A549 (cell line): Measurements from ENCODE around the gene C2CD3.

ENCODE experiments used
- BHLHE40 ChIP-seq: IDR thresholded peaks from 2 replicates; pipeline ENCODE4 v1.6.1; 2012; ENCODE audit warnings: low read depth, low read length, inconsistent platforms
- CEBPB ChIP-seq, 2 experiments: fragments of >200 bp in 1 of 2; sonication (Bioruptor Twin) in 1 of 2; formaldehyde crosslinking in 1 of 2; IDR thresholded peaks; 2 replicates each; pipeline ENCODE4 v1.6.1; 2012 to 2016
- CHD2 ChIP-seq: fragments of 150-350 bp; IDR thresholded peaks from 2 replicates; pipeline ENCODE4 v1.6.1; 2014; ENCODE audit warnings: low read length; ENCODE audit not compliant: partially characterized antibody
- CTCF ChIP-seq: fragments of >200 bp; sonication (Bioruptor Twin); formaldehyde crosslinking; IDR thresholded peaks from 3 replicates; pipeline ENCODE4 v1.5.1; 2016
- JUNB ChIP-seq: fragments of >200 bp; sonication (Bioruptor Twin); formaldehyde crosslinking; IDR thresholded peaks from 2 replicates; pipeline ENCODE4 v1.6.1; 2016
- MAFK ChIP-seq: fragments of 450-650 bp; IDR thresholded peaks from 2 replicates; pipeline ENCODE4 v1.6.1; 2014; ENCODE audit not compliant: partially characterized antibody
- POLR2A ChIP-seq: IDR thresholded peaks from 2 replicates; pipeline ENCODE4 v1.6.1; 2012; ENCODE audit warnings: mild to moderate bottlenecking, low read length
- RARB ChIP-seq: fragments of 250-450 bp; sonication (Bioruptor Pico); IDR thresholded peaks from 2 replicates; pipeline ENCODE4 v1.8.0; 2021; ENCODE audit warnings: mild to moderate bottlenecking, moderate library complexity
- ZC3H11A ChIP-seq: fragments of 450-650 bp; IDR thresholded peaks from 2 replicates; pipeline ENCODE4 v1.6.1; 2014; ENCODE audit warnings: antibody characterized with exemption, mild to moderate bottlenecking
- TF ChIP-seq, protein P1 (sequence below): fragments of 250-450 bp; sonication (Bioruptor Pico); IDR thresholded peaks from 2 replicates; pipeline ENCODE4 v1.5.0; 2021; ENCODE audit warnings: mild to moderate bottlenecking, moderate library complexity, borderline replicate concordance

GRCh38 chr11:73983741-73984538, 186.9 kb downstream of the C2CD3 start:
- TF ChIP-seq CTCF: no peak
- TF ChIP-seq POLR2A: no peak
- no peak for TF ChIP-seq MAFK
- no peak for TF ChIP-seq CEBPB (IDR thresholded peaks at IDR 0.05)
- TF ChIP-seq, protein P1, sequence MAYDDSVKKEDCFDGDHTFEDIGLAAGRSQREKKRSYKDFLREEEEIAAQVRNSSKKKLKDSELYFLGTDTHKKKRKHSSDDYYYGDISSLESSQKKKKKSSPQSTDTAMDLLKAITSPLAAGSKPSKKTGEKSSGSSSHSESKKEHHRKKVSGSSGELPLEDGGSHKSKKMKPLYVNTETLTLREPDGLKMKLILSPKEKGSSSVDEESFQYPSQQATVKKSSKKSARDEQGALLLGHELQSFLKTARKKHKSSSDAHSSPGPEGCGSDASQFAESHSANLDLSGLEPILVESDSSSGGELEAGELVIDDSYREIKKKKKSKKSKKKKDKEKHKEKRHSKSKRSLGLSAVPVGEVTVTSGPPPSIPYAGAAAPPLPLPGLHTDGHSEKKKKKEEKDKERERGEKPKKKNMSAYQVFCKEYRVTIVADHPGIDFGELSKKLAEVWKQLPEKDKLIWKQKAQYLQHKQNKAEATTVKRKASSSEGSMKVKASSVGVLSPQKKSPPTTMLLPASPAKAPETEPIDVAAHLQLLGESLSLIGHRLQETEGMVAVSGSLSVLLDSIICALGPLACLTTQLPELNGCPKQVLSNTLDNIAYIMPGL (CRISPR knock-in tag): no peak
- no peak for TF ChIP-seq JUNB
- no peak for TF ChIP-seq ZC3H11A
- TF ChIP-seq CHD2: no peak
- TF ChIP-seq BHLHE40: no peak
- TF ChIP-seq RARB: no peak
